ENCODE results near the gene CCDC146.
"Not testable (repeated sequence)": the region's sequence is repeated elsewhere in the genome, so short reads cannot be mapped to it uniquely, and the experiment has no call there.

DNA sequence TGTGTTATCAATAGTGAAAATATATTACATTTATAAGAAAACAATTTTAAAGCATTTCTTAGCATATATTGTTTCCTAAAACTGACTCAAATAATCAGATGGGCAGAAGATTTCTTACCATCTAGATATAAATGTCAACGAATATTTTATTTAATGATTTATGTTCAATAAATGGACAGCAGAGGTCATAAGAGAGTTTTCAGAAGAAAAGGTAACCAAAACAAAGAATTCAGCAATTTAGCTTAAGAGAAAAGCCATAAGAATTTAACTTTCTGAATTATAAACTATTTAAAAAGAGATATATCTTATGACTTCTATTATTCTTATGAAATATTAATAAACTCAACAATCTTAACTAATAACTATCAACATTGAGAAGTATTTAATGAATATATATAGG, 3.1 kb downstream of the CCDC146 start:
- TF ChIP-seq, protein P1, sequence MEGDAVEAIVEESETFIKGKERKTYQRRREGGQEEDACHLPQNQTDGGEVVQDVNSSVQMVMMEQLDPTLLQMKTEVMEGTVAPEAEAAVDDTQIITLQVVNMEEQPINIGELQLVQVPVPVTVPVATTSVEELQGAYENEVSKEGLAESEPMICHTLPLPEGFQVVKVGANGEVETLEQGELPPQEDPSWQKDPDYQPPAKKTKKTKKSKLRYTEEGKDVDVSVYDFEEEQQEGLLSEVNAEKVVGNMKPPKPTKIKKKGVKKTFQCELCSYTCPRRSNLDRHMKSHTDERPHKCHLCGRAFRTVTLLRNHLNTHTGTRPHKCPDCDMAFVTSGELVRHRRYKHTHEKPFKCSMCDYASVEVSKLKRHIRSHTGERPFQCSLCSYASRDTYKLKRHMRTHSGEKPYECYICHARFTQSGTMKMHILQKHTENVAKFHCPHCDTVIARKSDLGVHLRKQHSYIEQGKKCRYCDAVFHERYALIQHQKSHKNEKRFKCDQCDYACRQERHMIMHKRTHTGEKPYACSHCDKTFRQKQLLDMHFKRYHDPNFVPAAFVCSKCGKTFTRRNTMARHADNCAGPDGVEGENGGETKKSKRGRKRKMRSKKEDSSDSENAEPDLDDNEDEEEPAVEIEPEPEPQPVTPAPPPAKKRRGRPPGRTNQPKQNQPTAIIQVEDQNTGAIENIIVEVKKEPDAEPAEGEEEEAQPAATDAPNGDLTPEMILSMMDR (IDR thresholded peaks at IDR 0.05) = not testable (repeated sequence)
- not testable (repeated sequence) for TF ChIP-seq EP300 (IDR thresholded peaks at IDR 0.05)

All from upper lobe of left lung (tissue), 4 donors.